GM12878 (cell line): ENCODE results near the gene CIRBP. TPM values are rescaled to one million over a fixed set of nuclear protein-coding genes. Genes with fewer than 3 reads are reported as not detected.

Experiments used
- ATAC-seq: fragments of 200-7000 bp; cut with Tn5 transposase; 3 replicates; pipeline ENCODE4 v1.9.1; 2020; ENCODE audit warnings: mild to moderate bottlenecking, moderate library complexity
- BruUV-seq: library from RNA; stranded (reverse); fragments of 400-500 nt; replicated peaks from 2 replicates; lab custom pipeline; 2021; lab: Mats Ljungman, UMichigan
- CTCF ChIA-PET: fragments of 300-600 bp; sonication (Branson Sonifier 250); formaldehyde crosslinking; extraction: SDS; loops from one replicate; lab custom pipeline; 2021; ENCODE audit warnings: inconsistent platforms; lab: Yijun Ruan, JAX
- POLR2A ChIA-PET: fragments of 350-600 bp; formaldehyde crosslinking; extraction: SDS; loops from one replicate; lab custom pipeline; 2021; ENCODE audit warnings: inconsistent platforms; lab: Charles Lee
- RAD21 ChIA-PET: fragments of 300-600 bp; sonication (Branson Sonifier 250); formaldehyde crosslinking; loops from one replicate; lab custom pipeline; 2023; ENCODE audit warnings: antibody characterized with exemption; ENCODE audit not compliant: unreplicated experiment; lab: Charles Lee
- SMC1A ChIA-PET: fragments of 300-600 bp; sonication (Branson Sonifier 250); formaldehyde crosslinking; loops from one replicate; lab custom pipeline; 2023; ENCODE audit not compliant: unreplicated experiment, uncharacterized antibody; lab: Charles Lee
- DNase-seq: peaks from one replicate; pipeline ENCODE4 v3.0.0-alpha.2; 2011; ENCODE audit warnings: low read depth, low spot score
- FAIRE-seq: peaks from 3 replicates; lab custom pipeline; 2011; peaks lifted over from hg19 to GRCh38; lab: Jason Lieb, UNC
- H2AFZ ChIP-seq: 2 replicates; pipeline ENCODE4 v1.6.0; 2011; ENCODE audit warnings: low read depth, low read length, control low read depth; ENCODE audit not compliant: control insufficient read depth
- H3K27ac ChIP-seq: 2 replicates; pipeline ENCODE4 v1.5.1; 2011; ENCODE audit warnings: control low read depth; ENCODE audit not compliant: control insufficient read depth, insufficient read depth
- H3K27me3 ChIP-seq, 2 experiments: replicated peaks in 1 of 2; 2 replicates each; pipeline versions ENCODE4 v1.6.0 to v1.6.1; 2011; ENCODE audit warnings: low read length in 1 of 2; ENCODE audit not compliant: control insufficient read depth in 2 of 2, insufficient read depth in 2 of 2
- H3K36me3 ChIP-seq, 2 experiments: 2 replicates each; pipeline ENCODE4 v1.5.1; 2011; ENCODE audit warnings: low read length in 1 of 2; ENCODE audit not compliant: control insufficient read depth in 2 of 2, insufficient read depth in 2 of 2
- H3K4me1 ChIP-seq: 2 replicates; pipeline ENCODE4 v1.6.1; 2011; ENCODE audit warnings: mild to moderate bottlenecking, low read length, moderate library complexity, mixed read lengths; ENCODE audit not compliant: control insufficient read depth, insufficient read depth
- H3K4me2 ChIP-seq: 2 replicates; pipeline ENCODE4 v1.6.0; 2011; ENCODE audit warnings: control low read depth; ENCODE audit not compliant: control insufficient read depth, insufficient read depth
- H3K4me3 ChIP-seq: fragments of 200-600 bp; sonication (generic); 2 replicates; pipeline ENCODE4 v1.5.1; 2016
- H3K79me2 ChIP-seq: 2 replicates; pipeline ENCODE4 v1.6.0; 2011; ENCODE audit warnings: low read length; ENCODE audit not compliant: control insufficient read depth, insufficient read depth
- H3K9ac ChIP-seq: 2 replicates; pipeline ENCODE4 v1.8.0; 2011; ENCODE audit warnings: low read length, control low read depth, mixed read lengths; ENCODE audit not compliant: control insufficient read depth, insufficient read depth
- H3K9me3 ChIP-seq: replicated peaks from 3 replicates; pipeline ENCODE4 v1.5.1; 2011; ENCODE audit warnings: mild to moderate bottlenecking, low read length; ENCODE audit not compliant: control insufficient read depth, insufficient read depth
- H4K20me1 ChIP-seq: 2 replicates; pipeline ENCODE4 v1.6.0; 2011; ENCODE audit not compliant: control insufficient read depth, insufficient read depth
- BCL3 ChIP-seq: IDR thresholded peaks from 2 replicates; pipeline ENCODE4 v1.6.1; 2011; ENCODE audit warnings: borderline replicate concordance, low read depth, mild to moderate bottlenecking, moderate library complexity, low read length; ENCODE audit not compliant: insufficient read depth, poor library complexity, severe bottlenecking
- E2F8 ChIP-seq: fragments of 450-650 bp; IDR thresholded peaks from 2 replicates; pipeline ENCODE4 v1.6.1; 2018; ENCODE audit warnings: mild to moderate bottlenecking, low read depth, moderate library complexity; ENCODE audit not compliant: partially characterized antibody
- TCF3 ChIP-seq: IDR thresholded peaks from 2 replicates; pipeline ENCODE4 v1.6.1; 2012; ENCODE audit warnings: low read depth, mild to moderate bottlenecking, low read length, borderline replicate concordance; ENCODE audit not compliant: insufficient read depth
- WGBS: methylation state at CpG from one replicate; pipeline ENCODE4 v1.1.6; 2016; ENCODE audit warnings: low lambda C conversion rate; ENCODE audit not compliant: insufficient replicate concordance, insufficient coverage; ENCODE audit errors: missing lambda C conversion rate; 5-methylcytosine and 5-hydroxymethylcytosine counted together
- in situ Hi-C: fragments of 300-500 bp; cut with MboI; formaldehyde crosslinking; loops from 9 replicates; pipeline ENCODE4 v1.14.3; 2018; ENCODE audit warnings: mixed read lengths
- intact Hi-C: fragments of 100-400 bp; cut with micrococcal nuclease; formaldehyde crosslinking; loops from one replicate; pipeline ENCODE4 v1.14.2; 2022; ENCODE audit not compliant: unreplicated experiment
- polyA plus RNA-seq, 11 experiments: library from polyadenylated mRNA; depleted of rRNA in 4 of 11; unstranded in 6 of 11; stranded (reverse) in 5 of 11; fragments of >200 nt; fragmentation: Nextera tagmentation in 4 of 11; fragmentation: Illumina TruSeq in 1 of 11; extraction: Ambion mirVana in 4 of 11; extraction: Trizol in 1 of 11; gene quantifications; 1 replicate in 1 of 11; 2 replicates in 10 of 11; pipeline versions ENCODE4 v1.2.1 to v1.2.3, GENCODE V29; 2011 to 2016; ENCODE audit warnings: inconsistent platforms in 2 of 11, missing spikeins in 2 of 11, low read depth in 1 of 11
- total RNA-seq, 4 experiments: library from RNA; depleted of rRNA in 3 of 4; stranded (reverse); fragments of >200 nt in 3 of 4; fragmentation: Illumina TruSeq in 1 of 4; extraction: Trizol in 1 of 4; gene quantifications; 2 replicates each; pipeline versions ENCODE4 v1.2.1 to v1.2.3, GENCODE V29; 2013 to 2021

Gene CIRBP
- total and polyA plus RNA-seq, 10 of the 15 experiments (the other 5 are each of a cell fraction or from before 2014, with no cell fraction given) = 27.6 to 335 (median 229) TPM

DNA sequence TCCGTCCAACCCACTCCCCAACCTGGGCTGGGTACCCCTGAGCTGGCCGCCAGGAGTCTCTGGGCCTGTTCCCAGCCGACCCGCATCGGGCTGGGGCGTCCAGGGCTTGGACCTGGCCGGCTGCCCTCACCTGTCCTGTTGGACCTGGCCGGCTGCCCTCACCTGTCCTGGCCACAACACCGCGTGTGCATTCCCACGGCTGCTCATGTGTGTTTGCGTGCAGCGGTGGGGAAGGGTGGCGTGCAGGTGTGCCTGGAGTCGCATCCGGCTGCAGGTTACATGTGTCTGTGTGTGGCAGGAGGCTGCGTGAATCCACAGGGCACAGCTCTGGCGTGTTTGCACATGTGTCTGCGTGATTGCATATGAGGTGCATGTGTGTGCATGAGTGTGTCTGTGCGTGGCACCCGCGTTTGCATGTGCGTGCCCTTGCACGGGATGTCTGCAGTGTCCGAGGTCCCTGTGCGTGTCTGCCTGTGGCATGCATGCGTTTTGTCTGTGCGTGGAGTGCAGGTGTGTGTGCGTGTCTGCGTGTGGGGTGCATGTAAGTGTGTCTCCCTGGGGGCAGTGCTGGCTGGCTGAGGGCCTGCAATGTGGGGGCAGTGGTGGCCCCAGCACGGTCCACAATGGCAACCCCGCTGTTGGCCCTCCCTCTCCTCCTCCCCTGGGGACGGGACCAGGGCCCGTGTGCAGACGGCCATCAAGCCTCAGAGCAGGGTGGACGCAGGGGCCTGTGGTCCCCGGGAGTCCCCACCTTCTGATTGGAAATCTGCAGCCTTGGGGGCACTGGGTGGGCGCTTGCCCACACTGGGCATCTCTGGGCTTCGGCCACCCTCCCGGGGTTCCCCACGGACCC, 19.9 kb downstream of the CIRBP start:
- TF ChIP-seq E2F8 (no peak), TCF3 (0 out of 2 replicates have a peak, but pooled peaks have one; percentile 25), BCL3 (peak; percentile 80)
- Histone ChIP-seq H2AFZ (no peak overlapping the region), H3K9me3 (no peaks in the 10 kb centered on the region), H3K27me3 (peaks cover 7 to 8% of the 10 kb centered on the region in 2 experiments; a peak in 3 of 4 replicates), H3K4me2 (no peak overlapping the region), H3K4me3 (no peak overlapping the region), H3K79me2 (no peaks in the 10 kb centered on the region), H3K9ac (no peak overlapping the region), H4K20me1 (no peaks in the 10 kb centered on the region), H3K36me3 (no peaks in the 10 kb centered on the region), H3K4me1 (peaks cover 16% of the 10 kb centered on the region), H3K27ac (no peak overlapping the region)
- ChIA-PET POLR2A (no interaction called here), CTCF (no interaction called here), RAD21 (no interaction called here), SMC1A (no interaction called here)
- FAIRE-seq (no peak), ATAC-seq (no peak), DNase-seq (no peak)
- intact Hi-C loops = no loop called here
- 51% methylated on average over 40 of the region's 41 CpGs for WGBS
- no TSS peak for BruUV-seq
- in situ Hi-C loops = no loop called here
